Dermis microvascular lymphatic vessel endothelial cell (primary cell): Measurements from ENCODE around the gene CPPED1. TPM values are rescaled to one million over a fixed set of nuclear protein-coding genes. Genes with fewer than 3 reads are reported as not detected.

Experiments used
- DNase-seq, 2 donors: peaks; one replicate each; pipeline versions ENCODE4 v3.0.0 to v3.0.0-alpha.2; 2010; ENCODE audit warnings: low read depth in 2 of 2
- total RNA-seq: library from RNA; depleted of rRNA; stranded (reverse); fragments of >200 nt; gene quantifications from 2 replicates; pipeline ENCODE4 v1.2.1, GENCODE V29; 2014

Gene CPPED1
- total RNA-seq, 1 donor from 2014 or later, result 8.3 TPM

- no peak for DNase-seq
Observed at GRCh38 chr16:12682432-12683165, 121.1 kb downstream of the CPPED1 start.

DNA sequence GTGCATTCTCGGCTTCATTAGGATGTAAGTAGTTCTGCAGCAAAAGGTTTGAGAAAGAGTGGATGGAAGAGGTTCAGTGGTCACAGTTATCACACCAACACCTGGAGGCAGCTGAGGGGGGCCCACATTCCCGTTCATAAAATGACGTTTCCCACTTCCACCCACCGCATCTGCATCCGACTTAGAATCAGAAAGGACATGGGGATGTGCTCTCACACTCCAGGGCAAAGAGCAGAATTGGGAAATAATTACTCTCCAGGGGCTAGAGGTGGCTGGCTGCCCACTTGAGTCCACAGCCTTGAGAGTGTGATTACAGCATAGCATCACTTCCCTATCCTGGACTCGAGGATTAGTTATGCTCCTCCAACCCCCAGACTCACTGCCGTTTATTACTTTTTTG lies 122.0 kb downstream of the CPPED1 start:
- no peak for DNase-seq

- no peak for DNase-seq
Observed at GRCh38 chr16:12680531-12680930, 123.2 kb downstream of the CPPED1 start.

GRCh38 chr16:12679660-12680272 lies 123.9 kb downstream of the CPPED1 start:
- DNase-seq, result peak in 1 of 2 donors; percentile 14

DNA sequence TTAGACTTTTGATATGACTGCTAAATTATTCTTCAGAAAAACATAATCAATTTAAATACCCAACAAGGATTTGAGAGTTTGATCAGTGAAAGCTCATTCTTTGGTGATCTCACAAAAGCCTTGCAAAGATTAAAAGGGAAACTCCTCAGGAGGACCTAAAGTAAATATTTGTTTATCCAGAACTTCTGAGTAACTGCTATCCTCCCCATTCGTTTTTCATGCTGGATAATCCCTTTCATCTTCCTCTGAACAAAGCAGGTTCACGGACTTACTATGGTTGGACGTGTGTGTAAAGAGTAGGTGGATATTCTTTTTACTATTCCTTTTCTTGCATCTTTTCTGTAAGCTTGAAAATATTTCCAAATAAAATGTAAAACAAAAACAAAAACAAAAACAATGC lies 124.7 kb downstream of the CPPED1 start:
- DNase-seq, result no peak

DNA sequence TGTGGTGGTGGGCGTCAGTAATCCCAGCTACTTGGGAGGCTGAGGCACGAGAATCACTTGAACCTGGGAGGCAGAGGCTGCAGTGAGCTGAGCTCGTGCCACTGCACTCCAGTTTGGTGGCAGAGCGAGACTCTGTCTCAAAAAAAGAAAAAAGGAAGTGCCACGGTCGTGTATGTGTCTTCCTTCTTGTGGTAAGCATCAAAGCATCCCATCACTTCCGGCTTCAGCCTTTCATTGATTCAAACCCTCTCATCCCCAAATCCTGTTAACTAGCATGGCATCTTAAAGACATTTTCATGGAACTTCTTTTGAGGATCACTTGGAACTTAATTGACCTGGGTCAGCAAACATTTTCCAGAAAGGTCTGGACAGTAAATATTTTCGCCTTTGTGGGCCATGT lies 126.2 kb downstream of the CPPED1 start:
- no peak for DNase-seq

DNA sequence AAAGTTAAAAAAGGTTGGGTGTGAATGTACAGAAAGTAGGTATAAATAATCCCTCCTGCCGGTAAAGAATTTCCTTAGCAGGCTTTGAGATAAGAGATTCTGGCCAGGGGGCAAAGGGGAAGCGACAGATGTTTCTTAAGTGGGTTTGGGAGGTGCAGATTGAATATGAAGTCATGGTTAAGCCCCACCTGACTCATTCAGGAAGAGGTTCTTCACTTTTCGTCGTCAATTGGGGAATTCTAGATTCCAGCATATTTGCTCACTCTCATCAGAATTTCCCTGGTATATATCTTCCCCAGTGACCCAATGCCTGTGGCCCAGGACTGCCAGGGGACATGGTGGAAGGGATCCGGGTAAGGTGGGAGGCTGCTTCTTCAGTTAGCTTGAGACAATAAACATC lies 127.8 kb downstream of the CPPED1 start:
- DNase-seq, result peak in 1 of 2 donors; percentile 84

DNA sequence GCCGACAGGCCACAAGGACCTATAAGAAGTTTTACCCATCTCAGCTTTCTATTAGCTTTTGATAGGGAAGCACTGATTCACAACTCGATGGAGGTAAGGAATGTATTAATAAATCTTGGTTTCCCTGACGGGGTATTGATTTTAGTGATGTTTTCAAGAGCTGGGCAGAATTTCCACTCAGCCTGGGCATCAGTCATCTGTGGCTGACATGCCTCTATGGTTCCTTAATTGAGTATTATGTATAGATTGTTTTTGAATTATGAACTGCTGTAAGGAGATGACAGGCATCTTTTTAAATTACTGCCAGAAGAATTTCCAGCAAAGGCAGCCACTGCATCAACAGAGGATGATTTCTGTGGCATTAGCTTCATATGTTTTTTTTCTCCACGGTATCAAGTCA lies 128.6 kb downstream of the CPPED1 start:
- DNase-seq, result no peak

DNA sequence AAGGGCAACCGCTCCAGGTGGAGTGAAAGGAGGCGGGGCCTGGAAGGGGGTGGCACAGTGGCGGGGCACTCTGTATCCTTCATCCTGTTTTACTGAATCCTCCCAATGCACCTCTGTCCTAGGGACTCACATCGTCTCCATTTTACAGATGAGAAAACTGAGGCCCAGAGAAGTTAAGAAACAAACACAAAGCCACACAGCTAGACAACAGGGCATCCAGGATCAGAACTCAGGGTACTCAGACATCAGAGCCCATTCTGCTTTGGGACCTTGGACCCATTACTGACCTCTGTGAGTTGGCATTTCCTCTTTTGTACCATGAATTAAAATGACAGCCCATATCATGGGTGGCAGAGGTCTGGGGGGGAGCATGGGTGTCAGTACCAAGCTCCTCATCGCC lies 129.2 kb downstream of the CPPED1 start:
- DNase-seq, result no peak

DNA sequence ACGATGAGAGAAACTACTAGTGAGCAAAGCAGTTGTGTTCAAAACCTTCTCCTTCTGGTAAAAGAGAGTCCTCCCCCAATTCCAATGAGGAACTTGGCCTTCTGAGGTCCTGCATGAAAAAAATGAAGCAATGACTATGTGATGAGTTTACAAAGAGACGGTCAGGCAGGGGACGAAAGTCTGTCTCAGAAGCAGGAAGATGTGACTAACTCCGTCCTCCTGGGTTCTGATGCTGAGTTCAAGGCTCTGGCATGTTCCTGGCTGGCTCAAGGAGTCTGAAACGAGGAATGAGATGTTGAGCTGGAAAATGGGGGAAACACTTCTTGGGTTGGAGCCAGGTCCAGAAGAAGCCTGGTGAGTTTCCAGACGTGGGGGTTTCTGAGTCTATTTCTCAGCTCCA lies 129.6 kb downstream of the CPPED1 start:
- DNase-seq, result peak in 1 of 2 donors; percentile 52

GRCh38 chr16:12673466-12673865 lies 130.2 kb downstream of the CPPED1 start:
- DNase-seq, result no peak

- DNase-seq, result no peak
Observed at GRCh38 chr16:12672986-12673385, 130.7 kb downstream of the CPPED1 start.

- DNase-seq, result no peak
Observed at GRCh38 chr16:12669908-12670307, 133.8 kb downstream of the CPPED1 start.

GRCh38 chr16:12667909-12668308 lies 135.8 kb downstream of the CPPED1 start:
- DNase-seq, result no peak

DNA sequence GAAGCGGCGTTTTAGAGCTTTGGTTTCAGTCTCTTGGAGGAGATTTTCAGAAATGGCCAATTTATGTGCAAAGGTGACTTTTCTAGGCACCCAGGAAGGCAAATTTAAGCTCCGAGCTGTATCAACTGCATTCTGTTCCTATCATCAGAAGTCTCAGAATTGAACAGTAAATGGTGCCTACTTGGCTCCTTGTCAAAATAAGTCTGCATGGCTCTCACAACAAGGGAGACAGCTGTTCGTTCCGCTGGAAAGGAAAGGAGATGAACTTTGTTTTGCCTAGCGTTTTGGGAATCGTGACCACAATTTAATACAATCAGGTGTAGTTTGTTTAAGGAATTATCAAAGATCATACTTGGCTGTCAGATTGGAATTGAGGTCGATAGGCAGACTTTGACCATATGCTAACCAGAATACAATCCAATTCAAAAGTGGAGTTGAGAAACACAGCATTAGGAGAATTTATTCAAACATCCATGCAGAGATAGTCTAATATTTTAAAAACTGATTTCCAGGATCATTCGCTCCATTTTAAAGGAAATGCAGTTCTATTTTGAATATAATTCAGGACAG lies 139.4 kb downstream of the CPPED1 start:
- no peak for DNase-seq

- DNase-seq, result peak in 1 of 2 donors; percentile 64
Observed at GRCh38 chr16:12661656-12662172, 142.0 kb downstream of the CPPED1 start.

- no peak for DNase-seq
Observed at GRCh38 chr16:12659871-12660270, 143.8 kb downstream of the CPPED1 start.

GRCh38 chr16:12658506-12658905 lies 145.2 kb downstream of the CPPED1 start:
- no peak for DNase-seq

- no peak for DNase-seq
Observed at GRCh38 chr16:12655537-12655936, 148.2 kb downstream of the CPPED1 start.

DNA sequence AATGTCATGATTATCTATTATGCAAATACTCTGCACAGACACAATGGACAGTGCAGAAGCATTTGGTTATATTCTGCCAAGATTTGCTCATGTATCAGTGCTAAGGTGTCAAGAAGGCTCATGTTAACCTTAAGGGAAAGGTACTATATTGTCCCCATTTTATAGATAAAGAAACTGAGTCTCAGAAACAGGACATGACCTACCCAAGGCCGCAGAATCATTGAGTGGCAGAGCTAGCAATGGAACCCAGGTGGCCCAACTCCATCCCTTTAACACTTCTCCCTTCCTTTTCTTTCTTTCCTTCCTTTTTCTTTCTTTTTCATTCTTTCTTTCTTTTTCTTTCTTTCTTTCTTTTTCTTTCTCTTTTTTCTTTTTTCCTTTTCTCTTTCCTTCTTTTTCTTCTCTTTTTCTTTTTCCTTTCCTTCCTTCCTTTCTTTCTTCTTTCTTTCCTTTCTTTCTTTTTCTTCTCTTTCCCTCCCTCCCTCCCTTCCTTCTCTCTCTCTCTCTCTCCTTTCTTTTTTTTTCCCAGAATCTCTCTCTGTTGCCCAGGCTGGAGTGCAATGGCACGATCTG lies 149.8 kb downstream of the CPPED1 start:
- DNase-seq, result no peak

GRCh38 chr16:12652924-12653323 lies 150.8 kb downstream of the CPPED1 start:
- no peak for DNase-seq

DNA sequence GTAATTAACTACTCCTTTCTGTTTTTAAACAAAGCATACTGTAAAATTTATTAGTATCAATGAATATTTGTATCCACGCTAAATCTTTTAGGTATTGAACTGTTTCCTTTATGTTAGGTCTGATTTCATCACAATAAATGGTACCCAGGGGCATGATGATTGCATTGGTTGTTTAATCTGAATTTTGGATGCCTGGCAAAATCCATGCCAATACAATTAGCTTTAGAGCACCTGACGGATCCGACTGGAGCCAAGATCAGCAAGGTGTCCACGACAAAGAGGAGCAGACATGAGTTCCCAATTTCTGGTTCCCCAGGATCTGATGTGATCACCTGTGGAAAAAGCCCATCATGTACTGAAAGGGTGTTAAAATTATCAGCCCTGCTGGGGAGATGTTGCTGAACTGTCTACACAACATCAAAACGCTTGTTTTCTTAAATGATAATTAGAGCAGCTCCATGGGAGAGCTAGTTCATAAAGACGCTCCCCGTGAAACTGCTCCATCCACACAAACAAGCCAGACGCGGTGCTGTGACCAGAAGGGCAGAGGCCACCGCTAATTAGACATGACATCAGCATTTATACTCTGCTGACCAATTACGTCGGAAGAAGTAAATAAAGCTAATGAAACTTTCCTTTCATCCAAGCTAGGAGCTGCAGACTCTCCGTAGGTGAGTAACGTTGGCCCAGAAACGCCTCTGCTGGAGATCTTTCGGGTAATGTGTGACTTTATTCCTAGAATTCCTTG lies 151.7 kb downstream of the CPPED1 start:
- DNase-seq, result no peak
